A549 (cell line): ENCODE measurements around the gene SNUPN. TPM values are rescaled to one million over a fixed set of nuclear protein-coding genes. Genes with fewer than 3 reads are reported as not detected.
"Not testable (repeated sequence)": the region's sequence is repeated elsewhere in the genome, so short reads cannot be mapped to it uniquely, and the experiment has no call there.

Source experiments
- ATAC-seq, 2 experiments: fragments of 200-7000 bp in 1 of 2; fragments of >200 bp in 1 of 2; cut with Nextera tagmentation in 1 of 2; cut with Tn5 transposase in 1 of 2; 3 replicates each; pipeline versions ENCODE4 v1.8.0 to v1.9.1; 2018 to 2020; ENCODE audit warnings: mild to moderate bottlenecking in 1 of 2, moderate library complexity in 1 of 2
- CTCF ChIA-PET: fragments of 300-600 bp; sonication (Branson Sonifier 250); formaldehyde crosslinking; extraction: SDS; loops from one replicate; lab custom pipeline; 2021; ENCODE audit warnings: antibody characterized with exemption, inconsistent platforms; lab: Yijun Ruan, JAX
- POLR2A ChIA-PET: fragments of 350-600 bp; formaldehyde crosslinking; extraction: SDS; loops from one replicate; lab custom pipeline; 2021; ENCODE audit warnings: antibody characterized with exemption, inconsistent platforms; lab: Yijun Ruan, JAX
- DNase-seq, 2 experiments: peaks; one replicate each; pipeline versions ENCODE4 v3.0.0 to v3.0.0-alpha.2; 2011 to 2016; ENCODE audit warnings: low read depth in 1 of 2, low spot score in 1 of 2
- FAIRE-seq: peaks from 2 replicates; lab custom pipeline; 2011; peaks lifted over from hg19 to GRCh38; lab: Jason Lieb, UNC
- H3K27ac ChIP-seq, 2 experiments: fragments of >200 bp; sonication (Bioruptor Twin); formaldehyde crosslinking; 3 replicates each; pipeline ENCODE4 v1.5.1; 2016 to 2017
- H3K4me1 ChIP-seq: fragments of >200 bp; sonication (Bioruptor Twin); formaldehyde crosslinking; 3 replicates; pipeline ENCODE4 v1.6.1; 2016
- H3K4me2 ChIP-seq: fragments of >200 bp; sonication (Bioruptor Twin); formaldehyde crosslinking; 3 replicates; pipeline ENCODE4 v1.6.1; 2016
- H3K4me3 ChIP-seq: fragments of >200 bp; sonication (Bioruptor Twin); formaldehyde crosslinking; 3 replicates; pipeline ENCODE4 v1.5.1; 2016
- H3K9me3 ChIP-seq: fragments of >200 bp; sonication (Bioruptor Twin); formaldehyde crosslinking; 3 replicates; pipeline ENCODE4 v1.6.1; 2016
- CBX8 ChIP-seq: fragments of 200-600 bp; sonication (generic); IDR thresholded peaks from 2 replicates; pipeline ENCODE4 v1.6.1; 2016
- CEBPB ChIP-seq, 2 experiments: fragments of >200 bp in 1 of 2; sonication (Bioruptor Twin) in 1 of 2; formaldehyde crosslinking in 1 of 2; IDR thresholded peaks; 2 replicates each; pipeline ENCODE4 v1.6.1; 2012 to 2016
- CHD2 ChIP-seq: fragments of 150-350 bp; IDR thresholded peaks from 2 replicates; pipeline ENCODE4 v1.6.1; 2014; ENCODE audit warnings: low read length; ENCODE audit not compliant: partially characterized antibody
- EHF ChIP-seq: fragments of 250-450 bp; sonication (Bioruptor Pico); IDR thresholded peaks from 2 replicates; pipeline ENCODE4 v1.5.0; 2020; ENCODE audit warnings: mild to moderate bottlenecking
- EP300 ChIP-seq, 2 experiments: fragments of >200 bp; sonication (Bioruptor Twin); formaldehyde crosslinking; IDR thresholded peaks; 2 replicates in 1 of 2; 3 replicates in 1 of 2; pipeline ENCODE4 v1.6.1; 2016 to 2017
- HDAC2 ChIP-seq: fragments of 200-600 bp; sonication (generic); IDR thresholded peaks from 2 replicates; pipeline ENCODE4 v1.6.1; 2016
- HOXA7 ChIP-seq: fragments of 250-450 bp; sonication (Bioruptor Pico); IDR thresholded peaks from 2 replicates; pipeline ENCODE4 v1.5.0; 2020; ENCODE audit warnings: mild to moderate bottlenecking, moderate library complexity
- HOXB13 ChIP-seq: fragments of 250-450 bp; sonication (Bioruptor Pico); IDR thresholded peaks from 2 replicates; pipeline ENCODE4 v1.5.0; 2020; ENCODE audit warnings: low read depth, mild to moderate bottlenecking, moderate library complexity
- JUN ChIP-seq, 2 experiments: fragments of >200 bp; sonication (Bioruptor Twin); formaldehyde crosslinking; IDR thresholded peaks; 2 replicates in 1 of 2; 3 replicates in 1 of 2; pipeline ENCODE4 v1.6.1; 2016 to 2017
- JUNB ChIP-seq: fragments of >200 bp; sonication (Bioruptor Twin); formaldehyde crosslinking; IDR thresholded peaks from 2 replicates; pipeline ENCODE4 v1.6.1; 2016
- KDM1A ChIP-seq: fragments of 200-600 bp; sonication (generic); IDR thresholded peaks from 2 replicates; pipeline ENCODE4 v1.6.1; 2016; ENCODE audit warnings: low read depth, mild to moderate bottlenecking
- KDM5A ChIP-seq: fragments of 200-600 bp; sonication (generic); IDR thresholded peaks from 2 replicates; pipeline ENCODE4 v1.6.1; 2016; ENCODE audit warnings: antibody characterized with exemption, mild to moderate bottlenecking
- MYC ChIP-seq: IDR thresholded peaks from 2 replicates; pipeline ENCODE4 v1.6.1; 2012; ENCODE audit warnings: mild to moderate bottlenecking, inconsistent platforms, low read length, improper control_type of control experiment, borderline replicate concordance
- SMC3 ChIP-seq: fragments of >200 bp; sonication (Bioruptor Twin); formaldehyde crosslinking; IDR thresholded peaks from 3 replicates; pipeline ENCODE4 v1.6.1; 2018; ENCODE audit warnings: inconsistent platforms
- SREBF2 ChIP-seq: fragments of 450-650 bp; IDR thresholded peaks from 2 replicates; pipeline ENCODE4 v1.6.1; 2014; ENCODE audit warnings: mild to moderate bottlenecking, moderate library complexity
- TP53 ChIP-seq: fragments of 250-450 bp; sonication (Bioruptor Pico); IDR thresholded peaks from 2 replicates; pipeline ENCODE4 v1.5.0; 2021; ENCODE audit warnings: mild to moderate bottlenecking, moderate library complexity
- WGBS: methylation state at CpG from one replicate; pipeline ENCODE4 v1.1.6; 2017; ENCODE audit errors: missing lambda C conversion rate; 5-methylcytosine and 5-hydroxymethylcytosine counted together
- polyA plus RNA-seq, 4 experiments: library from polyadenylated mRNA; depleted of rRNA in 3 of 4; stranded (reverse); fragments of >200 nt; fragmentation: RNase III in 1 of 4; extraction: RNeasy Plus Mini Kit Qiagen cat#74134 plus additional on column Dnase treatment in 1 of 4; gene quantifications; 2 replicates in 3 of 4; 3 replicates in 1 of 4; pipeline ENCODE4 v1.2.3, GENCODE V29; 2011 to 2017
- TF ChIP-seq, protein P1 (sequence below): fragments of 250-450 bp; sonication (Bioruptor Pico); IDR thresholded peaks from 2 replicates; pipeline ENCODE4 v1.5.0; 2021; ENCODE audit warnings: mild to moderate bottlenecking, moderate library complexity, borderline replicate concordance
- TF ChIP-seq, protein P2 (sequence below): fragments of >200 bp; sonication (Bioruptor Twin); formaldehyde crosslinking; IDR thresholded peaks from 2 replicates; pipeline ENCODE4 v1.6.1; 2016
- TF ChIP-seq, protein P3 (sequence below): IDR thresholded peaks from 2 replicates; pipeline ENCODE4 v1.6.1; 2012; ENCODE audit warnings: low read depth, borderline replicate concordance

The SNUPN gene
- polyA plus RNA-seq, 2 of the 4 experiments (the other 2 are of a cell fraction) = 29.2 to 38.5 TPM

DNA sequence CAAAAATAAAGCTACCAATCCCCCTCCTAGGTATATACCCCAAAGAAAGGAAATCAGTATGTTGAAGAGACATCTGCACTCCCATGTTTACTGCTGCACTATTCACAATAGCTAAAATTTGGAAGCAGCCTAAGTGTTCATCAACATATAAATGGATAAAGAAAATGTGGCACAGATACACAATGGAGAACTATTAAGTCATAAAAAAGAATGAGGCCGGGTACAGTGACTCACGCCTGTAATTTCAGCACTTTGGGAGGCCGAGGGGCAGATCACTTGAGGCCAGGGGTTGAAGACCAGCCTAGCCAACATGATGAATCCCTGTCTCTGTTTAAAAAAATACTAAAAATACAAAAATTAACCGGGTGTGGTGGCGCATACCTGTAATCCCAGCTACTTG lies 36.5 kb downstream of the SNUPN start:
- CTCF ChIA-PET = interaction anchor here (1.0 to 6.4 kb wide), 4 partner anchors 8 to 25 kb away, joined by 3 to 22 read pairs (median 6); partner anchors contain the start of gene PTPN9
- H3K4me3 ChIP-seq = no peak overlapping the region
- ATAC-seq (no peak), DNase-seq (no peak), FAIRE-seq (no peak)
- H3K27ac ChIP-seq = no peak overlapping the region
- POLR2A ChIA-PET = no interaction called here
- H3K9me3 ChIP-seq = no peaks in the 10 kb centered on the region
- H3K4me1 ChIP-seq = no peaks in the 10 kb centered on the region
- TF ChIP-seq KDM1A (no peak), MYC (no peak), HOXB13 (no peak), HDAC2 (no peak), EP300 (IDR thresholded peaks at IDR 0.05) (no peak), CEBPB (IDR thresholded peaks at IDR 0.05) (no peak), SMC3 (no peak)
- TF ChIP-seq, protein P1, sequence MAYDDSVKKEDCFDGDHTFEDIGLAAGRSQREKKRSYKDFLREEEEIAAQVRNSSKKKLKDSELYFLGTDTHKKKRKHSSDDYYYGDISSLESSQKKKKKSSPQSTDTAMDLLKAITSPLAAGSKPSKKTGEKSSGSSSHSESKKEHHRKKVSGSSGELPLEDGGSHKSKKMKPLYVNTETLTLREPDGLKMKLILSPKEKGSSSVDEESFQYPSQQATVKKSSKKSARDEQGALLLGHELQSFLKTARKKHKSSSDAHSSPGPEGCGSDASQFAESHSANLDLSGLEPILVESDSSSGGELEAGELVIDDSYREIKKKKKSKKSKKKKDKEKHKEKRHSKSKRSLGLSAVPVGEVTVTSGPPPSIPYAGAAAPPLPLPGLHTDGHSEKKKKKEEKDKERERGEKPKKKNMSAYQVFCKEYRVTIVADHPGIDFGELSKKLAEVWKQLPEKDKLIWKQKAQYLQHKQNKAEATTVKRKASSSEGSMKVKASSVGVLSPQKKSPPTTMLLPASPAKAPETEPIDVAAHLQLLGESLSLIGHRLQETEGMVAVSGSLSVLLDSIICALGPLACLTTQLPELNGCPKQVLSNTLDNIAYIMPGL (CRISPR knock-in tag) = no peak
- TF ChIP-seq, protein P2, sequence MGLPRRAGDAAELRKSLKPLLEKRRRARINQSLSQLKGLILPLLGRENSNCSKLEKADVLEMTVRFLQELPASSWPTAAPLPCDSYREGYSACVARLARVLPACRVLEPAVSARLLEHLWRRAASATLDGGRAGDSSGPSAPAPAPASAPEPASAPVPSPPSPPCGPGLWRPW = no peak
- WGBS = 89% methylated on average over 5 of the region's 5 CpGs
- H3K4me2 ChIP-seq = no peak overlapping the region

DNA sequence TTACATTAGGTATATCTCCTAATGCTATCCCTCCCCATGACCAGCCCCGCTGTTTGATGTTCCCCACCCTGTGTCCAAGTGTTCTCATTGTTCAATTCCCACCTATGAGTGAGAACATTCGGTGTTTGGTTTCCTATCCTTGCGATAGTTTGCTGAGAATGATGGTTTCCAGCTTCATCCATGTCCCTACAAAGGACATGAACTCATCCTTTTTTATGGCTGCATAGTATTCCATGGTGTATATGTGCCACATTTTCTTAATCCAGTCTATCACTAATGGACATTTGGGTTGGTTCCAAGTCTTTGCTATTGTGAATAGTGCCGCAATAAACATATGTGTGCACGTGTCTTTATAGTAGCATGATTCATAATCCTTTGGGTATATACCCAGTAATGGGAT lies 39.1 kb downstream of the SNUPN start:
- POLR2A ChIA-PET, H3K9me3 ChIP-seq, ATAC-seq, FAIRE-seq, H3K27ac ChIP-seq, H3K4me2 ChIP-seq, CTCF ChIA-PET, H3K4me1 ChIP-seq, H3K4me3 ChIP-seq, DNase-seq: not testable (repeated sequence)
- 89% methylated on average over 5 of the region's 5 CpGs for WGBS

DNA sequence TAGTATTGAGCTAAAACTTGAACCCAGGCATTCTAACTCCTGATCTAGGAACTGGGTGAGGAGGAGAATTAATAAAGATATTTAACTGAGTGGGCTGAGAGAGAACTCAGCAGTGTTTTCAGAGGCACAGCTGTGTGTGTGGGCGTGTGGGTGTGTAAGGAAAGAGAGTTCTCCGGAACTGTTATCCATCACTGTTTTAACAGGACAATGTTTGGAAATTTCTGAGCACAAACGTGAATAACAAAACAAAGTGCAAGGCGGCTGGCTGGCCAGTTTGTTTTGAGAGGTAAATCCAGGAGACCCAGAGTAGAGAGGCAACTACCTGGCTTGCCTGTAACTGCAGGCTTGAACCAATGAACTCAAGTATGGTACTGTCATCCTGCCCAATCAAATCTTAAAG lies 41.4 kb downstream of the SNUPN start:
- no peak overlapping the region for H3K4me3 ChIP-seq
- ATAC-seq = no peak
- no peaks in the 10 kb centered on the region for H3K9me3 ChIP-seq
- CTCF ChIA-PET = no interaction called here
- H3K4me2 ChIP-seq = no peak overlapping the region
- TF ChIP-seq JUNB (no peak), CBX8 (no peak), EP300 (IDR thresholded peaks at IDR 0.05) (no peak)
- TF ChIP-seq, protein P3, sequence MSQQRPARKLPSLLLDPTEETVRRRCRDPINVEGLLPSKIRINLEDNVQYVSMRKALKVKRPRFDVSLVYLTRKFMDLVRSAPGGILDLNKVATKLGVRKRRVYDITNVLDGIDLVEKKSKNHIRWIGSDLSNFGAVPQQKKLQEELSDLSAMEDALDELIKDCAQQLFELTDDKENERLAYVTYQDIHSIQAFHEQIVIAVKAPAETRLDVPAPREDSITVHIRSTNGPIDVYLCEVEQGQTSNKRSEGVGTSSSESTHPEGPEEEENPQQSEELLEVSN = no peak
- no peak for DNase-seq
- no peak overlapping the region for H3K27ac ChIP-seq
- FAIRE-seq = no peak
- 54% methylated on average over 4 of the region's 4 CpGs for WGBS
- H3K4me1 ChIP-seq = peaks cover 4% of the 10 kb centered on the region; the same call in 1 of the 3 replicates
- POLR2A ChIA-PET = no interaction called here

DNA sequence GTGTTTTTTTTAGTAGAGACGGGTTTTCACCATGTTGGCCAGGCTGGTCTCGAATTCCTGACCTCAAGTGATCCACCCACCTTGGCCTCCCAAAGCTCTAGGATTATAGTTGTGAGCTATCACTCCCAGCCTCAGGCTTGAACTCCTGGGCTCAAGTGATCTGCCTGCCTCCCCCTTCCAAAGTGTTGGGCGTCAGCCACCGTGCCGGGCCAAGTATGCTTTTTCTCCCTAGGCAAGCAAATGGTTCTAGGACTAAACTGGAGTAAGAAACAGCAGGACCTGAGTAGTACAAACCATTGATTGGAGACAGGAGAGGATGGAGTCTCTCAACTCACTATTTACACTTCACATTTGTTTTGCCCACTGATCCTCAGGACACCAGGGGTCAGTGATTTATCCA lies 41.8 kb downstream of the SNUPN start:
- no peak for ATAC-seq
- Histone ChIP-seq H3K4me1 (peaks cover 4% of the 10 kb centered on the region; the same call in 1 of the 3 replicates), H3K27ac (no peak overlapping the region)
- 82% methylated on average over 5 of the region's 5 CpGs for WGBS
- no peak for TF ChIP-seq TP53 (CRISPR knock-in tag)
- TF ChIP-seq HDAC2 = no peak
- no peak for TF ChIP-seq HOXA7 (CRISPR knock-in tag)
- no peak for TF ChIP-seq KDM5A
- no peak for TF ChIP-seq CEBPB (IDR thresholded peaks at IDR 0.05)
- TF ChIP-seq CHD2 = no peak
- TF ChIP-seq JUN (IDR thresholded peaks at IDR 0.05) = no peak
- no peak for TF ChIP-seq SREBF2
- no peak for TF ChIP-seq MYC
- no peak for TF ChIP-seq EHF (CRISPR knock-in tag)
- no peak for TF ChIP-seq KDM1A
- TF ChIP-seq, all 56 proteins: peak for 0
- Histone ChIP-seq H3K4me3 (no peak overlapping the region), H3K4me2 (no peak overlapping the region), H3K9me3 (no peaks in the 10 kb centered on the region)
- POLR2A ChIA-PET = no interaction called here
- FAIRE-seq = no peak
- CTCF ChIA-PET = interaction anchor here (0.8 kb wide), 1 partner anchor 51 kb away, joined by 4 read pairs; no protein-coding TSS in a partner anchor
- DNase-seq = no peak

DNA sequence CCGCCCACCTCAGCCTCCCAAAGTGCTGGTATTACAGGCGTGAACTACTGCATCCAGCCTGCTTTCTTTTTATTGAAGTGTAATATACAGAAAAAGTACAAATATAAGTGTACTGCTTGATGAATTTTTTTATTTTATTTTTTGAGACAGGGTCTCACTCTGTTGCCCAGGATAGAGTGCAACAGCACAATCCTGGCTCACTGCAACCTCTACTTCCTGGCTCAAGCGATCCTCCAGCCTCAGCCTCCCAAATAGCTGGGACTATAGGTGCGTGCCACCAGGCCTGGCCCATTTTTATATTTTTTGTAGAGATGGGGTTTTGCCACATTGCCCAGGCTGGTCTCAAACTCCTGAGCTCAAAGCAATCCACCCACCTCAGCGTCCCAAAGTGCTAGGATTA lies 42.6 kb downstream of the SNUPN start:
- FAIRE-seq, H3K9me3 ChIP-seq, H3K4me3 ChIP-seq, ATAC-seq, H3K4me1 ChIP-seq, H3K27ac ChIP-seq, DNase-seq, POLR2A ChIA-PET, H3K4me2 ChIP-seq: not testable (repeated sequence)
- WGBS = 88% methylated on average over 5 of the region's 5 CpGs
- CTCF ChIA-PET = interaction anchor here (0.8 to 1.4 kb wide), 5 partner anchors 10 to 101 kb away, joined by 3 to 4 read pairs (median 4); no protein-coding TSS in a partner anchor
